Measurements from ENCODE around the gene EDC4. TPM values are rescaled to one million over a fixed set of nuclear protein-coding genes. Genes with fewer than 3 reads are reported as not detected.

EDC4 gene
- total and polyA plus RNA-seq, 2 of the 8 experiments (the other 6 are each of a cell fraction or from before 2014, with no cell fraction given): 58.5 to 72.7 TPM

GRCh38 chr16:67917852-67918236 lies 45.0 kb downstream of the EDC4 start:
- Histone ChIP-seq H3K18ac (ENCODE audit: extremely low read depth, low read length) (no peak overlapping the region), H3K9me3 (ENCODE audit: insufficient read depth in 2 of 2, low read depth in 1 of 2, low read length in 1 of 2) (no peaks in the 10 kb centered on the region), H3K23ac (ENCODE audit: insufficient read length) (no peak overlapping the region), H3K36me3 (ENCODE audit: control insufficient read depth in 2 of 4, insufficient read depth in 4 of 4, low read length in 3 of 4) (no peaks in the 10 kb centered on the region; a peak in 1 of 8 replicates), H2AK5ac (ENCODE audit: low read depth, low read length) (no peak overlapping the region), H3K4ac (replicated peaks; ENCODE audit: insufficient read length, low read depth, low read length) (no peak overlapping the region), H3K79me1 (ENCODE audit: low read depth, low read length) (peaks cover 10% of the 10 kb centered on the region), H4K5ac (ENCODE audit: insufficient read length, low read depth, low read length) (no peak overlapping the region), H3K27me3 (replicated peaks in 1 of 4; ENCODE audit: control insufficient read depth in 3 of 4, extremely low read depth in 1 of 4, insufficient read depth in 3 of 4, low read length in 3 of 4) (no peaks in the 10 kb centered on the region), H2BK5ac (ENCODE audit: low read depth, low read length) (no peak overlapping the region), H2AFZ (ENCODE audit: low read length) (no peak overlapping the region), H2BK120ac (replicated peaks; ENCODE audit: low read depth, low read length) (no peak overlapping the region), H3K4me1 (replicated peaks in 1 of 4; ENCODE audit: control insufficient read depth in 3 of 4, insufficient read depth in 4 of 4, low read length in 3 of 4) (peaks cover 0 to 10% (median 4%) of the 10 kb centered on the region in 4 experiments; a peak in 6 of 7 replicates), H2BK20ac (ENCODE audit: low read length) (no peak overlapping the region), H3K79me2 (ENCODE audit: control insufficient read depth in 1 of 2, insufficient read depth in 2 of 2, low read length in 2 of 2) (no peaks in the 10 kb centered on the region; a peak in 1 of 4 replicates), H3K4me3 (ENCODE audit: extremely low read depth in 1 of 4, insufficient read depth in 2 of 4, low read depth in 3 of 4, low read length in 4 of 4) (no peak overlapping the region), H3K14ac (ENCODE audit: insufficient read length) (no peak overlapping the region), H3K9ac (replicated peaks in 1 of 4; ENCODE audit: extremely low read depth in 1 of 4, low read depth in 3 of 4, low read length in 3 of 4) (no peak overlapping the region), H4K91ac (replicated peaks; ENCODE audit: insufficient read length, low read length) (no peak overlapping the region), H3K4me2 (ENCODE audit: insufficient read depth in 1 of 2, low read depth in 2 of 2, low read length in 2 of 2) (no peak overlapping the region), H2BK12ac (ENCODE audit: low read depth, low read length) (no peak overlapping the region), H3K27ac (ENCODE audit: low read depth, low read length) (no peak overlapping the region), H2BK15ac (ENCODE audit: low read length) (no peak overlapping the region), H3K56ac (replicated peaks; ENCODE audit: insufficient read length, low read depth, low read length) (no peak overlapping the region), H3K23me2 (ENCODE audit: low read depth, low read length) (no peaks in the 10 kb centered on the region), H4K8ac (ENCODE audit: extremely low read depth, insufficient read depth, low read length) (no peak overlapping the region), H4K20me1 (replicated peaks in 1 of 2; ENCODE audit: control insufficient read depth in 1 of 2, insufficient read depth in 2 of 2, low read length in 2 of 2) (peaks cover 8 to 12% of the 10 kb centered on the region in 2 experiments)
- 87% methylated on average over 4 of the region's 4 CpGs; no CpG with 5 or more reads in 1 of the 2 experiments for WGBS, 2 experiments (ENCODE audit: extremely low coverage in 1 of 2, insufficient coverage in 1 of 2, insufficient read length in 1 of 2, insufficient replicate concordance in 2 of 2, low coverage in 1 of 2, low lambda C conversion rate in 2 of 2, missing lambda C conversion rate in 1 of 2)
- ChIA-PET CTCF (ENCODE audit: partially characterized antibody) (interaction anchor here (0.6 to 8.9 kb wide), 6 partner anchors 9 to 102 kb away, joined by 3 to 58 read pairs (median 7); partner anchors contain the start of genes CTRL and NRN1L), POLR2A (ENCODE audit: partially characterized antibody) (interaction anchor here (1.4 kb wide), 1 partner anchor 11 kb away, joined by 4 read pairs; no protein-coding TSS in a partner anchor)
- TF ChIP-seq ATF3 (IDR thresholded peaks at IDR 0.05; ENCODE audit: insufficient read depth, low read depth, low read length) (no peak), ZNF274 (IDR thresholded peaks at IDR 0.05; ENCODE audit: borderline replicate concordance, extremely low read depth, low read length) (no peak), EZH2 (IDR thresholded peaks at IDR 0.05; ENCODE audit: low read depth, low read length, severe bottlenecking) (no peak), RBBP5 (IDR thresholded peaks at IDR 0.05; ENCODE audit: borderline replicate concordance, low read depth, low read length) (no peak), SP1 (IDR thresholded peaks at IDR 0.05; ENCODE audit: low read depth, low read length) (no peak), HDAC6 (IDR thresholded peaks at IDR 0.05; ENCODE audit: low read depth, low read length) (no peak), CREB1 (IDR thresholded peaks at IDR 0.05) (no peak), CEBPB (IDR thresholded peaks at IDR 0.05; ENCODE audit: low read depth, low read length) (no peak), SAP30 (IDR thresholded peaks at IDR 0.05; ENCODE audit: insufficient read depth, insufficient replicate concordance, low read length) (no peak)
- DNase-seq (ENCODE audit: low read depth in 1 of 2, low spot score in 2 of 2): no peak
- FAIRE-seq: no peak

Data from H1 (cell line).